HL-60 (cell line): Measurements from ENCODE around the gene LELP1.

Experiments
- GABPA ChIP-seq: IDR thresholded peaks from 2 replicates; pipeline ENCODE4 v1.6.1; 2012; ENCODE audit warnings: low read depth
- POLR2AphosphoS5 ChIP-seq: IDR thresholded peaks from 2 replicates; pipeline ENCODE4 v1.6.1; 2012; ENCODE audit warnings: low read depth
- SPI1 ChIP-seq: IDR thresholded peaks from 2 replicates; pipeline ENCODE4 v1.6.1; 2012; ENCODE audit warnings: low read depth, mild to moderate bottlenecking, borderline replicate concordance
- TF ChIP-seq, protein P1 (sequence below): IDR thresholded peaks from one replicate; pipeline ENCODE4 v1.5.1; 2011; ENCODE audit warnings: low read length, control low read depth, inconsistent platforms; ENCODE audit not compliant: insufficient read depth
- TF ChIP-seq, protein P2 (sequence below): IDR thresholded peaks from 2 replicates; pipeline ENCODE4 v1.6.1; 2012; ENCODE audit warnings: low read depth; ENCODE audit not compliant: insufficient replicate concordance

DNA sequence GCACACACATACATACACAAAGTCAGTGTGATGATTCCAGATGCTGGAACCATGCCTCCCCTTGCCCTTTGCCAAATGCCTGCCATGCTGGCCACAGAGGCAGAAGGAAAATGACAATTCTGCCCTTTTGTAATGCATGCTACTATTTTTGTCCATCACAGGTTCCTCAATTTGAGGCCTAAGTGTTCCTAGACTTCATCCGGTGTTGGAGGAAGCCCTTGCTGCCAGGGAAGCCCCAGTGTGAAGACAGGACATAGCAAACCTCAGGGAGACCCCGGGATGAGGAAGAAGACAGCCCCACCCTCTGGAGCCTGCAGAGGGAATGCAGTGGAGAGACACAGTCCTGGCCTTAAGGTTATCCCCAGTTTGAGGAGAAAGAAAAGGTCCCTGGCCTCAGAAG lies 28.6 kb downstream of the LELP1 start:
- TF ChIP-seq, protein P1, sequence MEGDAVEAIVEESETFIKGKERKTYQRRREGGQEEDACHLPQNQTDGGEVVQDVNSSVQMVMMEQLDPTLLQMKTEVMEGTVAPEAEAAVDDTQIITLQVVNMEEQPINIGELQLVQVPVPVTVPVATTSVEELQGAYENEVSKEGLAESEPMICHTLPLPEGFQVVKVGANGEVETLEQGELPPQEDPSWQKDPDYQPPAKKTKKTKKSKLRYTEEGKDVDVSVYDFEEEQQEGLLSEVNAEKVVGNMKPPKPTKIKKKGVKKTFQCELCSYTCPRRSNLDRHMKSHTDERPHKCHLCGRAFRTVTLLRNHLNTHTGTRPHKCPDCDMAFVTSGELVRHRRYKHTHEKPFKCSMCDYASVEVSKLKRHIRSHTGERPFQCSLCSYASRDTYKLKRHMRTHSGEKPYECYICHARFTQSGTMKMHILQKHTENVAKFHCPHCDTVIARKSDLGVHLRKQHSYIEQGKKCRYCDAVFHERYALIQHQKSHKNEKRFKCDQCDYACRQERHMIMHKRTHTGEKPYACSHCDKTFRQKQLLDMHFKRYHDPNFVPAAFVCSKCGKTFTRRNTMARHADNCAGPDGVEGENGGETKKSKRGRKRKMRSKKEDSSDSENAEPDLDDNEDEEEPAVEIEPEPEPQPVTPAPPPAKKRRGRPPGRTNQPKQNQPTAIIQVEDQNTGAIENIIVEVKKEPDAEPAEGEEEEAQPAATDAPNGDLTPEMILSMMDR = no peak
- no peak for TF ChIP-seq POLR2AphosphoS5
- TF ChIP-seq, protein P2, sequence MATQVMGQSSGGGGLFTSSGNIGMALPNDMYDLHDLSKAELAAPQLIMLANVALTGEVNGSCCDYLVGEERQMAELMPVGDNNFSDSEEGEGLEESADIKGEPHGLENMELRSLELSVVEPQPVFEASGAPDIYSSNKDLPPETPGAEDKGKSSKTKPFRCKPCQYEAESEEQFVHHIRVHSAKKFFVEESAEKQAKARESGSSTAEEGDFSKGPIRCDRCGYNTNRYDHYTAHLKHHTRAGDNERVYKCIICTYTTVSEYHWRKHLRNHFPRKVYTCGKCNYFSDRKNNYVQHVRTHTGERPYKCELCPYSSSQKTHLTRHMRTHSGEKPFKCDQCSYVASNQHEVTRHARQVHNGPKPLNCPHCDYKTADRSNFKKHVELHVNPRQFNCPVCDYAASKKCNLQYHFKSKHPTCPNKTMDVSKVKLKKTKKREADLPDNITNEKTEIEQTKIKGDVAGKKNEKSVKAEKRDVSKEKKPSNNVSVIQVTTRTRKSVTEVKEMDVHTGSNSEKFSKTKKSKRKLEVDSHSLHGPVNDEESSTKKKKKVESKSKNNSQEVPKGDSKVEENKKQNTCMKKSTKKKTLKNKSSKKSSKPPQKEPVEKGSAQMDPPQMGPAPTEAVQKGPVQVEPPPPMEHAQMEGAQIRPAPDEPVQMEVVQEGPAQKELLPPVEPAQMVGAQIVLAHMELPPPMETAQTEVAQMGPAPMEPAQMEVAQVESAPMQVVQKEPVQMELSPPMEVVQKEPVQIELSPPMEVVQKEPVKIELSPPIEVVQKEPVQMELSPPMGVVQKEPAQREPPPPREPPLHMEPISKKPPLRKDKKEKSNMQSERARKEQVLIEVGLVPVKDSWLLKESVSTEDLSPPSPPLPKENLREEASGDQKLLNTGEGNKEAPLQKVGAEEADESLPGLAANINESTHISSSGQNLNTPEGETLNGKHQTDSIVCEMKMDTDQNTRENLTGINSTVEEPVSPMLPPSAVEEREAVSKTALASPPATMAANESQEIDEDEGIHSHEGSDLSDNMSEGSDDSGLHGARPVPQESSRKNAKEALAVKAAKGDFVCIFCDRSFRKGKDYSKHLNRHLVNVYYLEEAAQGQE = no peak
- peak; percentile 16; the same call in 1 of the 2 replicates for TF ChIP-seq SPI1
- no peak for TF ChIP-seq GABPA
